CD4-positive, alpha-beta T cell treated with Interleukin-6 for 4 hours (primary cell): ENCODE results near the gene BDH1.

Source experiments
- DNase-seq: peaks from one replicate; pipeline ENCODE4 v3.0.0-alpha.2; 2020; ENCODE audit warnings: mixed read lengths

BDH1 gene

GRCh38 chr3:197547306-197548011 is 8.3 kb downstream of the BDH1 start:
- DNase-seq, result no peak

- DNase-seq, result no peak
Observed at GRCh38 chr3:197546307-197547085, 9.3 kb downstream of the BDH1 start.

DNA sequence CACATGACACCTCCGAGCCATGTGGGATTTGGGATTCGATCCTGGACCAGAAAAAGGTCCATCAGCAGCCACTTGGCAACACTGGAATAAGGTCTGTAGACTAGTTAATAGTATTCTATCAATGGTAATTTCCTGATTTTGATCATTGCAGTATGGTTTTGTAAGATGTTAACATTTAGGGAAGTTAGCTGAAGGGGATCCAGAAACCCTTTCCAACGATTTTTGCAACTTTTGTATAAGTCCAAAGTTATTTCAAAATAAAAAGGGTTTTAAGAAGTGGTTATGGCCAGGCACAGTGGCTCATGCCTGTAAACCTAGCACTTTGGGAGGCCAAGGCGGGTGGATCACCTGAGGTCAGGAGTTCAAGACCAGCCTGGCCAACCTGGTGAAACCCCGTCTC is 10.2 kb downstream of the BDH1 start:
- no peak for DNase-seq

DNA sequence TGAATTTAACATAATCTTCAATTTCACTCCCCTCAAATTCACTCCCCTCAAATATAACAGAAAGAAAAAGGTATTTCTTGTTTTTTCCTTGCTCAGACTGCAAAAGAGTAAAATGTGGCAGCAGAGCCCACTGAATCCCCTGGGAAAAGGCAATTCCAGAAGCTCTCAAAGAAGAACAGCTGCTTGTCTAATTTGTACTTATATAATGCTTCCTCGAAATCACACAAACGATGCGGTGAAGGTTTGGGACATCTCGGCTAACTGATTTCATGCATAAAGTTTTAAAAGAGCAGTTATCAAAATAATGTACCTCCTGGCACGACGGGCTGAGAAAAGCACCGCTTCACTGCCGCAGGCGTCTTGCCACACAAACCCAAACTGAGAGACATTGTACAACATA is 10.7 kb downstream of the BDH1 start:
- no peak for DNase-seq

GRCh38 chr3:197542741-197543454 is 12.9 kb downstream of the BDH1 start:
- DNase-seq, result no peak

- no peak for DNase-seq
Observed at GRCh38 chr3:197541756-197542539, 13.8 kb downstream of the BDH1 start.

DNA sequence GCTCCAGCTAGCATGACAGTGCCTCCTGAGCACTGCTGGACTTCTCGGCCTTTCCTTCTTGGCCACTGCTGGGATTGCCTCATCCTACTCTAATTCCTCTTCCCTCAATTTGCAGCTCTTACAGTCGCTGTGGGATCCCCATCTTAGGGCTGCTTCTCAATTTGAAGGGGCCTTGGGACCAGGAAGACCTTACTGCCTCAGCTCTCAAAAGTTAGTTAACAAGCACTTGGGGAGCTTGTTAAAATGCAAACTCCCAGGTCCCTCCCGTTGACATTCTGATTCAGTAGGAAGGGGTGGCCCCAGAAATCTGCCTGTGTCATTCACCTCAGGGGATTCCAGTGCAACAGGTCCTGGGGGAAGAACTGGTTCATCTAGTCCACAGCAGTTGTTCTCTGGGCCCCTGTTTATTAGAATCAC is 14.8 kb downstream of the BDH1 start:
- DNase-seq, result no peak

- DNase-seq, result no peak
Observed at GRCh38 chr3:197539651-197540051, 16.1 kb downstream of the BDH1 start.

- DNase-seq, result no peak
Observed at GRCh38 chr3:197533927-197534725, 21.6 kb downstream of the BDH1 start.

DNA sequence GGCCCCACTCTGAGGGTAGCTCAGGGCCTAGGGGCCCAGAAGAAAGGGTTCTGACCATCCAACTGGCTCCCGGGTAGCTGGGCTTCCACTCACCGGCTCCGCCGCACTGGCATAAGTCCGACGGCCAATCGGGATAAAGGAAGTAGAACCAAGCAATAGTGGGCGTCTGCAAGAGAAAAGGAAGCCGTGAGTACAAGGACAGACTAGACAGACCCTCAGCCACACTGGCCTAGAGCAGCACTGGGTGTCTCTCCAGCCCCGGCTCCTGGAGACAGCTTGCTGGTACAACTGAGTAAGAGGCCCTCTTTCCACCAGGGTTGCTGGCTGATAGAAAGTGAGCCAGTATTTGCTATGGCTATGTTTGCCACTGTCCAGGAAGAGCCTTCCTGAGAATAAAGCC is 22.4 kb downstream of the BDH1 start:
- DNase-seq, result no peak

GRCh38 chr3:197532388-197532787 is 23.4 kb downstream of the BDH1 start:
- no peak for DNase-seq

DNA sequence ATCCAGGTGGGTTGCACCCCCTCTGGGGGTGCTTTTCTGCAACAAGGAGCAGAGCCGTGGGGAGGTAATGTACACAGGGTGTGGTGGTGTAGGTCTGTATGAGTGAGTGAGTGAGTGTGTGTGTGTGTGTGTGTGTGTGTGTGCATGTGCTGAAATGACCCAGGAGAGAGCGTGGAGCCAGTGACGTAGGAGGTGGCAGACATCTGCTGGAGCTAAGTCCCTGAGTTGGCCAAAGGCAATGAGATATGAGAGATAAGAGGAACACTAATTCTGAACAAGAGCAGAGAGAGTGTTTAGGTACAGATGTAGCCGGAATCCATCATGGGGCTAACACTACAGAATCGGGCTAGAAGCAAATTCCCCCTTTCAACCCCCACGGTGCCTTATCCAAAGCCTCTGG is 27.6 kb downstream of the BDH1 start:
- DNase-seq, result no peak

DNA sequence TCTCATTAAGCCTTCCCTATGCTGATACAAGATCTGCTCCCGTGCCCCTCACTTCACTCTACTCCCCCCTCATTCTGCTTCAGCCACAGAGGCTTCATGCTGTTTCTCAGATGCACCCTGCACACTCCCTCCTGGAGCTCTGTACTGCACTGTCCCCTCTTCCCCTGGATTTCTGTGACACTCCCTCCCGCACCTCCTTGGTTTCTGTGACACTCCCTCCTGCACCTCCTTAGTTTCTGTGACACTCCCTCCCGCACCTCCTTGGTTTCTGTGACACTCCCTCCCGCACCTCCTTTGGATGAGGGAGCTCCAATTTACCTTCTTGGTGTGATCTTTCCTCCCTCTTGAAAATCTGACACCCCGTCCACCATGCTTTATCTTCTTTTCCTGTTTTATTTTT is 28.2 kb downstream of the BDH1 start:
- DNase-seq, result no peak

GRCh38 chr3:197525706-197526105 is 30.1 kb downstream of the BDH1 start:
- DNase-seq, result no peak

DNA sequence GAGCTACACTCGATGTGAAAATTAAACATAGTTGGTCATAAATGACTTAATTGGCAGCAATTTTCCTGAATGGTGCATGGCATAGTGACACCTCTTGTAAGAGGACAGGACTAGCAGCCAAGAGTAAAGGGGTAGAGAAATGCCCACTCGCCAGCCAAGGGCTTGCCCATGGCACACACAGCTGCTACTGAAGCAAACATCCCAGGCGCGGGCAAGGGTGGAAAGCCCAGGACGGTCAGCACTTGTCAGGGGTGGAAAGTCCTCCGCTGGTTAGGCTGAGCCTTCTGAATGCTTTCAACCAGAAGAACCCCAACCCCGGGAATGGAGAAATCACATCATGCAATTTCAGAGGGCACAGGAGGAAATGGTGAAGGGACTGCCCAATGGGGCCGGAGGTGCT is 31.6 kb downstream of the BDH1 start:
- no peak for DNase-seq

- no peak for DNase-seq
Observed at GRCh38 chr3:197523526-197523925, 32.2 kb downstream of the BDH1 start.

- DNase-seq, result no peak
Observed at GRCh38 chr3:197522881-197523441, 32.8 kb downstream of the BDH1 start.

DNA sequence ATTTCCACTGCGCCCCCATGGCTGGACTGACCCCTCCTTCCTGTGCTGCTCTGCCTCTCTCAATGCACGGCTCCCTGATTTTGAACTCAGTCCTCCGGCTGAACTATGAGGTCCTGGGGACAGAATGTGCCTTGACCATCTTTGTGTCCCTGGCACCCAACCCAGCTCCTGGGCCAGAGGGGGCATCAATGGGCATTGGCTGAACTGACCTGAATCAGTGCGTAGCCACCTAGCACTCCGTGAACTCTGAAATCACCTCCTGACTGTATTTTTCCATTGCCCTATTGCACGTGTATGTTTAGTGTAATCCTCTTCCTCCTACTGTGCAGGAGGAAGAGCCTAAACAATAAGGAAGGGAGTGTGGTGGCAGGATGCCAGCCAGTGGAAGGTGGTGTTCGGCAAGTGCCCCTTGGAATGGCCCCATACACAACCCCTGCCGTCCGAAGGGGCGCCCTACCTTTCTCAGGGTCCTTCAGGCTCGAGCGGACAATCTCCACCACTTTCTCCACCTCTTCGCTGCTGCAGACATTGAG is 33.5 kb downstream of the BDH1 start:
- DNase-seq, result no peak

- DNase-seq, result no peak
Observed at GRCh38 chr3:197521277-197522182, 34.2 kb downstream of the BDH1 start.
